Adrenal gland (tissue), 5 donors: ENCODE measurements around the gene EXD2.

Source experiments
- POLR2A ChIP-seq, 2 donors: fragments of 450-650 bp; IDR thresholded peaks; one replicate each; pipeline ENCODE4 v1.6.1; 2017; ENCODE audit warnings: antibody characterized with exemption in 2 of 2, mild to moderate bottlenecking in 2 of 2, moderate library complexity in 1 of 2
- TF ChIP-seq, protein P1 (sequence below), 6 experiments: fragments of 450-650 bp in 4 of 6; fragments of 200-600 bp in 2 of 6; sonication (generic) in 1 of 6; IDR thresholded peaks; 1 replicate in 5 of 6; 2 replicates in 1 of 6; pipeline versions ENCODE4 v1.5.1 to v1.8.0; 2016 to 2021; ENCODE audit warnings: antibody characterized with exemption in 6 of 6, mild to moderate bottlenecking in 2 of 6, moderate library complexity in 1 of 6
- donor health status: DM: no; HTN: no; CAD: no.

DNA sequence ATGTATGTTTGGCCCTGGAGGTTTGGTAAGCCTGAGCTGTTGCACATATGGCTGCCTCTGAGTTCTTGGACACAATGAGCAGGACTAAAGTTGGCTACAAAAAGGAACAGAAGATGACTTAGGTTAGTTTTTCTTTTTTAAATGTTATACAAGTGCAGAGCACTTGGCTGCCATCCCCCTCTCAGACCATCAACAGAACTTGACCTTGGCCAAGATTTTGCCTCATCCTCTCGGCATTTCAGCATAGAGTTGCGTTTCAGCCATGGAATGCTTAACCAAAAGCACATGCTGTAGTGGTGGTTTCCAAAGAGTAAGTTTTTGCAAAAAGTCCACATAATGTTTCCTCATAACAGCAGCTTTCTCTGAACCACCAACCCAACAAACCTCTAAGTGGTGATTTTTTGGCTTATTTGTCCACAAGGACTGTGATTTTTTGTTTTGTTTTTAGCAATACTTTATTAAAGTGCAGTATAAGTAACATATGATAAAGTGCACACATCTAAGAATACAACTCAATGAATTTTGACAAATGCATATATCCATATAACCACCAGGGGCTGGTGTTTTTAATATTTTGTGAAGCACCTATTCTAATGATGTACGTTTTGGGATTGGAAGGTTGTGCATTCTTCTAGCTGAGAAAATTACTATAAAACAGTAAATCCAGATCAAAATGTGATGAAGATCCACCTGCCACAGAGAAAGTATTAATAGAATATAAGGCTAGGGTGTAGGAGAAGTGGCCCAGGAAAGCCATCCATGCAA lies 56.6 kb downstream of the EXD2 start:
- TF ChIP-seq, protein P1, sequence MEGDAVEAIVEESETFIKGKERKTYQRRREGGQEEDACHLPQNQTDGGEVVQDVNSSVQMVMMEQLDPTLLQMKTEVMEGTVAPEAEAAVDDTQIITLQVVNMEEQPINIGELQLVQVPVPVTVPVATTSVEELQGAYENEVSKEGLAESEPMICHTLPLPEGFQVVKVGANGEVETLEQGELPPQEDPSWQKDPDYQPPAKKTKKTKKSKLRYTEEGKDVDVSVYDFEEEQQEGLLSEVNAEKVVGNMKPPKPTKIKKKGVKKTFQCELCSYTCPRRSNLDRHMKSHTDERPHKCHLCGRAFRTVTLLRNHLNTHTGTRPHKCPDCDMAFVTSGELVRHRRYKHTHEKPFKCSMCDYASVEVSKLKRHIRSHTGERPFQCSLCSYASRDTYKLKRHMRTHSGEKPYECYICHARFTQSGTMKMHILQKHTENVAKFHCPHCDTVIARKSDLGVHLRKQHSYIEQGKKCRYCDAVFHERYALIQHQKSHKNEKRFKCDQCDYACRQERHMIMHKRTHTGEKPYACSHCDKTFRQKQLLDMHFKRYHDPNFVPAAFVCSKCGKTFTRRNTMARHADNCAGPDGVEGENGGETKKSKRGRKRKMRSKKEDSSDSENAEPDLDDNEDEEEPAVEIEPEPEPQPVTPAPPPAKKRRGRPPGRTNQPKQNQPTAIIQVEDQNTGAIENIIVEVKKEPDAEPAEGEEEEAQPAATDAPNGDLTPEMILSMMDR (IDR thresholded peaks at IDR 0.05) = peak in 4 of 6 experiments; percentile 12 to 28 (median 20)
- TF ChIP-seq POLR2A (IDR thresholded peaks at IDR 0.05) = no peak
